Psoas muscle (tissue), 8 donors: ENCODE results near the gene POLR3C. TPM values are rescaled to one million over a fixed set of nuclear protein-coding genes. Genes with fewer than 3 reads are reported as not detected.

Experiments used
- ATAC-seq, 4 donors: fragments of 200-7000 bp; cut with Tn5 transposase; one replicate each; pipeline ENCODE4 v1.9.1; 2020; ENCODE audit warnings: moderate library complexity in 3 of 4, mild to moderate bottlenecking in 2 of 4
- DNase-seq, 2 donors: peaks; one replicate each; pipeline ENCODE4 v3.0.0-alpha.2; 2020
- H3K27ac ChIP-seq: fragments of 200-600 bp; one replicate; pipeline ENCODE4 v1.8.0; 2022
- H3K27me3 ChIP-seq, 3 donors: fragments of 200-600 bp in 1 of 3; one replicate each; pipeline versions ENCODE4 v1.6.1 to v1.8.0; 2013 to 2022; ENCODE audit warnings: low read length in 2 of 3, mild to moderate bottlenecking in 2 of 3, moderate library complexity in 1 of 3; ENCODE audit not compliant: insufficient read depth in 3 of 3
- H3K36me3 ChIP-seq, 2 donors: fragments of 200-600 bp in 1 of 2; one replicate each; pipeline versions ENCODE4 v1.6.1 to v1.8.0; 2013 to 2022; ENCODE audit warnings: low read depth in 1 of 2, mild to moderate bottlenecking in 1 of 2, moderate library complexity in 1 of 2; ENCODE audit not compliant: insufficient read depth in 1 of 2
- H3K4me1 ChIP-seq: fragments of 200-600 bp; one replicate; pipeline ENCODE4 v1.8.0; 2022
- H3K4me3 ChIP-seq: fragments of 200-600 bp; one replicate; pipeline ENCODE4 v1.8.0; 2022; ENCODE audit warnings: mild to moderate bottlenecking
- H3K9me3 ChIP-seq: fragments of 200-600 bp; one replicate; pipeline ENCODE4 v1.8.0; 2022
- CTCF ChIP-seq: fragments of 200-600 bp; IDR thresholded peaks from one replicate; pipeline ENCODE4 v1.8.0; 2022; ENCODE audit warnings: antibody characterized with exemption
- WGBS, 3 donors: extraction: QIAGEN DNeasy Blood & Tissue Kit; methylation state at CpG; one replicate each; pipeline versions ENCODE4 v1.1.6 to v1.1.7; 2013; 5-methylcytosine and 5-hydroxymethylcytosine counted together
- intact Hi-C, 2 donors: fragments of 100-400 bp; cut with DNase I; formaldehyde crosslinking; loops; one replicate each; pipeline versions ENCODE4 v1.11.0 to v1.14.2; 2022
- polyA plus RNA-seq, 3 donors: library from polyadenylated mRNA; stranded (reverse); fragments of 200-250 nt; gene quantifications; one replicate each; pipeline ENCODE4 v1.2.3, GENCODE V29; 2013
- total RNA-seq, 4 donors: library from RNA; stranded (reverse); fragmentation: NEBNext Ultra II Directional in 2 of 4; extraction: Animal tissue kit (Norgen Biotek cat#: 25700) in 2 of 4; gene quantifications; one replicate each; pipeline versions ENCODE4 v1.2.1 to v1.2.4, GENCODE V29; 2021 to 2023
- donor health status: healthy with polysubstance abuse.
- donor health status: DM: no; HTN: no; CAD: no; lungs with moderate emphysema.
- donor health status: Bipolar disorder and iron deficiency.
- donor health status: healthy.
- donor health status: DM: yes; HTN: yes; CAD: no.
- donor health status: DM: no; HTN: no; CAD: no.
- donor health status: DM: no; HTN: no; CAD: no.
- donor health status: DM: yes; HTN: yes; CAD: no.

The POLR3C gene
- total and polyA plus RNA-seq, 7 donors, result 8.6 to 21.8 (median 16.8) TPM

GRCh38 chr1:145846201-145846612, 22.2 kb downstream of the POLR3C start:
- H3K4me3 ChIP-seq, result peak overlapping the region; percentile 78
- intact Hi-C loops, result loop anchor here (5.0 kb wide), 2 partner anchors 66 to 166 kb away; partner anchors contain the start of gene ITGA10 (in 1 of the 2)
- no peaks in the 10 kb centered on the region for H3K27me3 ChIP-seq
- peaks cover 10% of the 10 kb centered on the region for H3K4me1 ChIP-seq
- peak overlapping the region; percentile 78 for H3K27ac ChIP-seq
- peaks cover 14 to 64% of the 10 kb centered on the region in 2 donors for H3K36me3 ChIP-seq
- DNase-seq (no peak), ATAC-seq (peak; percentile 46 to 65 (median 54))
- WGBS, 3 donors, result 76 to 81% (median 79%) methylated on average over 3 of the region's 3 CpGs
- peak; percentile 53 for TF ChIP-seq CTCF
- H3K9me3 ChIP-seq, result no peaks in the 10 kb centered on the region

- no peaks in the 10 kb centered on the region for H3K9me3 ChIP-seq
- H3K4me1 ChIP-seq, result peaks cover 10% of the 10 kb centered on the region
- no peaks in the 10 kb centered on the region for H3K27me3 ChIP-seq
- no peak overlapping the region for H3K27ac ChIP-seq
- 67 to 77% (median 76%) methylated on average over 3 of the region's 3 CpGs for WGBS, 3 donors
- no peak for DNase-seq
- no peak overlapping the region for H3K4me3 ChIP-seq
- TF ChIP-seq CTCF, result no peak
- intact Hi-C loops, result loop anchor here (5.0 kb wide), 2 partner anchors 64 to 164 kb away; partner anchors contain the start of gene ITGA10 (in 1 of the 2)
- H3K36me3 ChIP-seq, result peaks cover 9 to 64% of the 10 kb centered on the region in 2 donors
- no peak for ATAC-seq
These were observed 23.8 kb downstream of the POLR3C start for GRCh38 chr1:145847827-145848226.

- 75% methylated on average over 15 of the region's 15 CpGs for WGBS, 3 donors
- TF ChIP-seq CTCF, result no peak
- no peak for DNase-seq
These were observed 25.6 kb downstream of the POLR3C start for GRCh38 chr1:145849356-145850160.

GRCh38 chr1:145855426-145855948, 31.5 kb downstream of the POLR3C start:
- no peak for ATAC-seq
- Histone ChIP-seq H3K4me1 (peaks cover 5% of the 10 kb centered on the region), H3K27me3 (no peaks in the 10 kb centered on the region), H3K4me3 (no peak overlapping the region), H3K36me3 (peaks cover 8 to 67% of the 10 kb centered on the region in 2 donors), H3K27ac (no peak overlapping the region), H3K9me3 (no peaks in the 10 kb centered on the region)
- intact Hi-C loops, result loop anchor here in 1 of 2 donors (5.0 kb wide), 1 partner anchor 107 kb away; the partner anchor contains the start of genes ANKRD34A and POLR3GL
- no peak for TF ChIP-seq CTCF
- DNase-seq, result no peak
- 82 to 87% (median 85%) methylated on average over 7 of the region's 7 CpGs for WGBS, 3 donors

More at GRCh38 chr1:145849356-145850160, 25.6 kb downstream of the POLR3C start:
- intact Hi-C loops, result loop anchor here (5.0 kb wide), 2 partner anchors 63 to 163 kb away; partner anchors contain the start of gene ITGA10 (in 1 of the 2)
- no peak for ATAC-seq
- Histone ChIP-seq H3K4me3 (no peak overlapping the region), H3K27ac (no peak overlapping the region), H3K27me3 (no peaks in the 10 kb centered on the region), H3K36me3 (peaks cover 7 to 69% of the 10 kb centered on the region in 2 donors), H3K9me3 (no peaks in the 10 kb centered on the region), H3K4me1 (peaks cover 10% of the 10 kb centered on the region)
